AG04450 (cell line): ENCODE measurements around the gene KRT74. TPM values are rescaled to one million over a fixed set of nuclear protein-coding genes. Genes with fewer than 3 reads are reported as not detected.

Source experiments
- CTCF ChIA-PET: fragments of 300-600, 350-600 bp; formaldehyde crosslinking; extraction: SDS; loops from one replicate; lab custom pipeline; 2022; ENCODE audit warnings: antibody characterized with exemption, inconsistent platforms; lab: Charles Lee
- POLR2A ChIA-PET: fragments of 350-600 bp; formaldehyde crosslinking; extraction: SDS; loops from one replicate; lab custom pipeline; 2021; ENCODE audit warnings: antibody characterized with exemption, inconsistent platforms; lab: Yijun Ruan, JAX
- DNase-seq: peaks from one replicate; pipeline ENCODE4 v3.0.0-alpha.2; 2011; ENCODE audit warnings: low read depth, low spot score
- H3K27ac ChIP-seq: one replicate; pipeline ENCODE4 v1.5.1; 2012; ENCODE audit warnings: low read depth, low read length, control low read depth
- H3K27me3 ChIP-seq: one replicate; pipeline ENCODE4 v1.6.0; 2012; ENCODE audit warnings: low read length; ENCODE audit not compliant: control insufficient read depth, insufficient read depth
- H3K4me3 ChIP-seq: 2 replicates; pipeline ENCODE4 v1.5.1; 2011; ENCODE audit warnings: mild to moderate bottlenecking, low read depth, low read length, control low read depth
- H3K9me3 ChIP-seq: 2 replicates; pipeline ENCODE4 v1.5.1; 2012; ENCODE audit warnings: low read length; ENCODE audit not compliant: control insufficient read depth, insufficient read depth
- polyA plus RNA-seq: library from polyadenylated mRNA; depleted of rRNA; stranded (reverse); fragments of >200 nt; gene quantifications from 2 replicates; pipeline ENCODE4 v1.2.3, GENCODE V29; 2011
- TF ChIP-seq, protein P1 (sequence below): IDR thresholded peaks from 2 replicates; pipeline ENCODE4 v1.5.1; 2011; ENCODE audit warnings: low read depth, low read length, control low read depth, inconsistent platforms

Gene KRT74
- polyA plus RNA-seq, 1 experiment, result not detected

DNA sequence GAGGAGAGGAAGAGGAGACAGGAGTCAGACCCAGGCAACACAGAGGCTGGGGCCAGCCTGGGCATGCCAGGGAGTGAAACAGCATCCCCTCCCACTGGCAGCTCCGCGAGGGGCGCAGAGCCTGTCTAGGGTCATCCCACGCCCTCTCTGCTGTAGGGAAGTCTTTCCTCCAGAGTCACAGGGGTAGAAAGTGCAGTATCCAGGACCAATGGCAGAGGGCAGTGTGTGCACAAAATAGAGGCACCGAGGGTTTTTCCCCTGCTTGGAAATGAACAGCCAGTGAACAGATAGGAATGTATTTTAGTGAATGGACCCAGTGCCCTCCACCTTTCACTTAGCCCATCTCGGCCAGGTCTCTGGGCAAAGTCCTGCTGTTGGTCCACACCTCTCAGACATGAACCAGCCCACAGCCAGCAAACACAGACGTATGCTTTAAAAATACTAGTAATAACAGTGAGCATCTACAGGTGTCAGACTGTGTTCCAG, 9.4 kb upstream of the KRT74 start:
- Histone ChIP-seq H3K4me3 (no peak overlapping the region), H3K9me3 (peaks cover 3% of the 10 kb centered on the region; the same call in 1 of the 2 replicates), H3K27me3 (peaks cover 37% of the 10 kb centered on the region), H3K27ac (no peak overlapping the region)
- ChIA-PET POLR2A (no interaction called here), CTCF (interaction anchor here (0.8 to 13.8 kb wide), 11 partner anchors 12 to 398 kb away, joined by 3 to 203 read pairs (median 6); no protein-coding TSS in a partner anchor)
- DNase-seq, result peak; percentile 3
- TF ChIP-seq, protein P1, sequence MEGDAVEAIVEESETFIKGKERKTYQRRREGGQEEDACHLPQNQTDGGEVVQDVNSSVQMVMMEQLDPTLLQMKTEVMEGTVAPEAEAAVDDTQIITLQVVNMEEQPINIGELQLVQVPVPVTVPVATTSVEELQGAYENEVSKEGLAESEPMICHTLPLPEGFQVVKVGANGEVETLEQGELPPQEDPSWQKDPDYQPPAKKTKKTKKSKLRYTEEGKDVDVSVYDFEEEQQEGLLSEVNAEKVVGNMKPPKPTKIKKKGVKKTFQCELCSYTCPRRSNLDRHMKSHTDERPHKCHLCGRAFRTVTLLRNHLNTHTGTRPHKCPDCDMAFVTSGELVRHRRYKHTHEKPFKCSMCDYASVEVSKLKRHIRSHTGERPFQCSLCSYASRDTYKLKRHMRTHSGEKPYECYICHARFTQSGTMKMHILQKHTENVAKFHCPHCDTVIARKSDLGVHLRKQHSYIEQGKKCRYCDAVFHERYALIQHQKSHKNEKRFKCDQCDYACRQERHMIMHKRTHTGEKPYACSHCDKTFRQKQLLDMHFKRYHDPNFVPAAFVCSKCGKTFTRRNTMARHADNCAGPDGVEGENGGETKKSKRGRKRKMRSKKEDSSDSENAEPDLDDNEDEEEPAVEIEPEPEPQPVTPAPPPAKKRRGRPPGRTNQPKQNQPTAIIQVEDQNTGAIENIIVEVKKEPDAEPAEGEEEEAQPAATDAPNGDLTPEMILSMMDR, result peak; percentile 85

DNA sequence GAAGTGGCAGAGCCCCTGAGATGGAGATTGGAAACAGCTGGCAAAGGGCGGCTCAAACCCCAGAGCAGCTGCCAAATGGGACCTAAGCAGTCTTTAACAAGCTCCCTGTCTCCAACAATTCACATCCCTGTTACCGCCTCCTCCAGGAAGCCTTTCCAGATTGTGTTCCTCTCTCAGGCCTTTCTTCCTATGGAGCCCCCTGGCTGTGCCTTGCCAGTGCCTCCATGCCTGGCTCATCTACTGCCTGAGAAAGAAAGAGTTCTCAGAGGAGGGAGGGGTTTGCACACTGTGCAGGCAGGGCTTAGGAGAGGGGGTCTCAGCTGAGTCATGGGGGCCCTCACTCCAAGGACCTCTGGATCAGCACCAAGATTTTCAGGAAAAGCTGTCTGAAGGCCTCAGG, 8.8 kb upstream of the KRT74 start:
- Histone ChIP-seq H3K27me3 (peaks cover 33% of the 10 kb centered on the region), H3K4me3 (no peak overlapping the region), H3K9me3 (peaks cover under 1% of the 10 kb centered on the region; the same call in 1 of the 2 replicates), H3K27ac (no peak overlapping the region)
- CTCF ChIA-PET, result interaction anchor here (0.8 to 13.8 kb wide), 10 partner anchors 13 to 398 kb away, joined by 3 to 203 read pairs (median 7); no protein-coding TSS in a partner anchor
- TF ChIP-seq, protein P1, result no peak
- DNase-seq, result no peak
- POLR2A ChIA-PET, result no interaction called here

DNA sequence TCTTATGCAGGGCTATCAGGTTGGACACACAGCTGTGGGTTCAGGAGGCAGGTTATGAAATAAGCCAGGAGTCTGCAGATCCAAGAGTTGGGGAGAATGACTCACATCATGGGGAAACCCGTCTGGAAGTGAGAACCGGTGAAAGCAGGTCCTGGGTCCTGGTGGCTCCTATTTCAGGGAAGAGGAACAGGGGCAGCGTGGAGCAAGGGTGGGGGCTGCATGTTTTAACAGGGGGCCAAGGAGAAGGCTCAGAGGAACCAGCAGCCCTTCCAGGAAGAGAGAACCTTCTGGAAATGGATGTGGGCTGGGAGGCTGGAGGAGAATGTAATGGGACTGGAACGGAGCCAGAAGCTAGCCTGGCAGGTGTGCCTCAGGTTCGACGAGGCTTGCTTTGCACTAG, 7.8 kb upstream of the KRT74 start:
- Histone ChIP-seq H3K9me3 (no peaks in the 10 kb centered on the region), H3K27me3 (peaks cover 33% of the 10 kb centered on the region), H3K27ac (no peak overlapping the region), H3K4me3 (no peak overlapping the region)
- POLR2A ChIA-PET, result no interaction called here
- no peak for DNase-seq
- CTCF ChIA-PET, result interaction anchor here (0.8 to 13.8 kb wide), 9 partner anchors 201 to 400 kb away, joined by 3 to 203 read pairs (median 6); no protein-coding TSS in a partner anchor
- TF ChIP-seq, protein P1, result no peak

DNA sequence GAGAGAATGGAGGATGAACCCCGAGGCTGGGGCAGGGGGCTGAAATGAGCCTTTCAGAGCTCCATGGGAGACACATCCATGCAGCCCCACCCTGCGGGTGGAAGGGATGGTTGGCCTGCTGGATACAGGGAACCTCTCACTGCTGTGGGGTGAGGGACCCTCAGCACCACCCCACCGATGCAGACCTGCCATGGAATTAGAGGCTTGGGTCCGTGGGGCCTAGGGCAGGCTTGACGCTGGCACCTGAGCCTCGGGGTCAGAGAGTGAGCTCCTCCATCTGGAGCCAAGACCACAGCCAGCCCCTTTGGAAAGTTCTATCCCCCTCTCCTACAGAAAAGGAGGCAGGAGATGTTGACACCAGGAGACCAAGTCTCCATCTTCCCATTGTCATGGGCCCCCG, 7.4 kb upstream of the KRT74 start:
- Histone ChIP-seq H3K9me3 (no peaks in the 10 kb centered on the region), H3K27me3 (peaks cover 35% of the 10 kb centered on the region), H3K4me3 (no peak overlapping the region), H3K27ac (no peak overlapping the region)
- DNase-seq, result no peak
- ChIA-PET POLR2A (no interaction called here), CTCF (interaction anchor here (0.8 to 13.8 kb wide), 5 partner anchors 209 to 400 kb away, joined by 3 to 203 read pairs (median 5); no protein-coding TSS in a partner anchor)
- TF ChIP-seq, protein P1, result no peak

DNA sequence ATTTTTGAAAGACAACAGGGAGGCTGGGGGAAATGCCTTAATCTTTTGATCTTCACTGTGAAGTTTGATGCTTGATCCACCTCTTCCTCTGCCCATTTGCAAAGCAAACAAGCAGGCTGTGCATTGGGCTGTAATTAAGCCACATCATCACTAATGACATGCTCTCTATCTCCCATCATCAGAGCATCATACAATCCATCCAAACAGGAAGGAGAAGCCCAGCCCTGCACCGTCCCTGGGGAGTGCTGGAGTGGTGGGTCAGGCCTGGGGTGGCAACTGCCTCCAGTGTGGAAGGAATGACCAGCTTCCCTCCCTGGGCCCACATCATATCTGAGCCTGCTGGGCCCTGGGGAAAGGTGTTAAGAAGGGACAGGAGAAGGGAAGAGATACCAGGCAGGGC, 6.9 kb upstream of the KRT74 start:
- POLR2A ChIA-PET, result no interaction called here

More for the DNA sequence above, 6.9 kb upstream of the KRT74 start:
- CTCF ChIA-PET, result interaction anchor here (0.9 to 13.8 kb wide), 5 partner anchors 208 to 401 kb away, joined by 4 to 203 read pairs (median 6); no protein-coding TSS in a partner anchor
- Histone ChIP-seq H3K27me3 (peaks cover 33% of the 10 kb centered on the region), H3K9me3 (no peaks in the 10 kb centered on the region), H3K27ac (no peak overlapping the region), H3K4me3 (no peak overlapping the region)
- TF ChIP-seq, protein P1, result no peak
- DNase-seq, result no peak
